Measurements from ENCODE around the gene FRMD6.

DNA sequence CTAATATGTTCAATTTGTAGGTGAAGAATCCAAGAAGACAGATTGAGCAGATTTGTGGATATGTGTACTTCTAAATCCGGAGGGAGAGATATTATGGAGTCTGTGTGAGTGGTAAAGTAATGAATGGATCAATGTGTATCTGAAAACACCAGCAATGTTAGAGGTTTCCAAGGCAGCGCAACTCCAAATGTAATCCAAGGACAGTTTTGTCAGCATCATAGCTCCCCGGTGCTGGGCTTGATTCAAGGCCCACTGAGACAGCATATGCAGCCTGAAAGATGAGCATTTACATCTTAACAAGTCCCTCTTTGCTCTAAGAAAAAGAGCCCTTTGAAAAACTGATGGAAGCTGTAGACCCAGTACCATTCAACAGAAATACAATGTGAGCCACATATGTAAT lies 38.3 kb upstream of the FRMD6 start:
- TF ChIP-seq, protein P1, sequence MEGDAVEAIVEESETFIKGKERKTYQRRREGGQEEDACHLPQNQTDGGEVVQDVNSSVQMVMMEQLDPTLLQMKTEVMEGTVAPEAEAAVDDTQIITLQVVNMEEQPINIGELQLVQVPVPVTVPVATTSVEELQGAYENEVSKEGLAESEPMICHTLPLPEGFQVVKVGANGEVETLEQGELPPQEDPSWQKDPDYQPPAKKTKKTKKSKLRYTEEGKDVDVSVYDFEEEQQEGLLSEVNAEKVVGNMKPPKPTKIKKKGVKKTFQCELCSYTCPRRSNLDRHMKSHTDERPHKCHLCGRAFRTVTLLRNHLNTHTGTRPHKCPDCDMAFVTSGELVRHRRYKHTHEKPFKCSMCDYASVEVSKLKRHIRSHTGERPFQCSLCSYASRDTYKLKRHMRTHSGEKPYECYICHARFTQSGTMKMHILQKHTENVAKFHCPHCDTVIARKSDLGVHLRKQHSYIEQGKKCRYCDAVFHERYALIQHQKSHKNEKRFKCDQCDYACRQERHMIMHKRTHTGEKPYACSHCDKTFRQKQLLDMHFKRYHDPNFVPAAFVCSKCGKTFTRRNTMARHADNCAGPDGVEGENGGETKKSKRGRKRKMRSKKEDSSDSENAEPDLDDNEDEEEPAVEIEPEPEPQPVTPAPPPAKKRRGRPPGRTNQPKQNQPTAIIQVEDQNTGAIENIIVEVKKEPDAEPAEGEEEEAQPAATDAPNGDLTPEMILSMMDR (IDR thresholded peaks at IDR 0.05), result no peak
- no peak for TF ChIP-seq POLR2A (IDR thresholded peaks at IDR 0.05)

Data from Peyer's patch (tissue), 4 donors.